Activated CD8-positive, alpha-beta memory T cell treated with anti-CD3 and anti-CD28 coated beads, Interleukin-2, amount 50 U/mL, for 48 hours (primary cell): ENCODE data around the gene SCN1B.

ENCODE experiments used
- DNase-seq: peaks from one replicate; pipeline ENCODE4 v3.0.0-alpha.2; 2020

The SCN1B gene

DNA sequence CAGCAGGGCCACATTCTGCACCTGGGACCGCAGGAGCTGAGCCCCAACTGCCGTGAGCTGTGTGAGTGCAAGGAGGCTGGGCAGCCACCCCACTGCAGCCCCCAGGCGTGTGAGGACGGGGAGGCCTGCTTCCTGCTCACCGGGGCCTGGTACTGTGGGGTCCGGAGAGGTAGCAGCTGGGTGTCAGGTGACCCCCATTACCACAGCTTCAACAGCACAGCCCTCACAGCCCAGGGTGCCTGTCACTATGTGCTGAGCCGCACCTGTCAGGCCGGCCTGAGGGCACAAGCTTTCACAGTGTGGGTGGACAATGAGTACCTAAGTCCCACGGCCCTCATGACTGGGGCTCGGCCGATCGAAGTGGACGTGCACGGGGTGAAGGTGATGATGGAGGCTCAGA, 49.6 kb downstream of the SCN1B start:
- DNase-seq = no peak

DNA sequence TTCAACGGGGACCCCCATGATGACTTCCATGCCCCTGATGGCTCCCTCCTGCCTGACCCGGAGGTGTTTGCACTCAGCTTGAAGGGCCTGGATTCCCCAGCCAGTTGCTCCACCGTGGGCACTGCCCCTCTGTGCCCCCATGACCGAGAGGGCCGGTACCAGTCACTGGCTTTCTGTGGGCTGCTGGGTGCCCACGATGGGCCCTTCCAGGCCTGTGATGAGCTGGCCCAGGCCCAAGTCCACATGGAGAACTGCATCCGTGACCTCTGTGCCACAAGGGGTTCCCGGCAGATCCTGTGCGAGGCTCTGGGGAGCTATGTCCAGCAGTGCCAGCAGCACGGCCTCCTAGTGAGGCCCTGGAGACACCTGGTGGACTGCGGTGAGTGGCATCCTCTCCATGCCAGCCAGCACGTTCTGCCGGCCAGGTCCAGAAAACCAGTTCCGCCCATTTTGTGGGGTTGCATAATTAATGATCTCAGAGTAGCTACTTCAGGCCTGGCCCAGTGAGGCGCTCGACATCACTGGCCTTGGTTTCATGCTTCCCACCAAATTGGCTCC, 50.4 kb downstream of the SCN1B start:
- no peak for DNase-seq

DNA sequence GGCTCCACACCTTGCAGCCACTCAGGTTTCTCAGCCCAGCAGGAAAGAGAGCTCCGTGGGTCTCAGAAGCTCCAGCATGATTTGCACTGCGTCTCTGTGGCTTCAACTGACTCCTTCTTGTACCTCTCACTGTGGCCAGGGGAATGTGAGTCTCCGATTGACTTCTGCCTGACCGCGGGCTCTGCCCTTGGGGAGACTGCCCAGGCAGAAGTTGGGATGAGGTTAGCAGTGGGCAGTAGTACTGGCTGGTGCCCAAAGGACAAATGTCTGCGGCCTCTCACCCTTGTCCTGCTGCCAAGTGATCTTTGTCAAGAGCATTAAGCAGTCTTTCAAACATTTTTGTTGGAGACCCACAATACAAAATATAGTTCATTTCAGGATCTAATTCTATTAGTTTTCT, 50.9 kb downstream of the SCN1B start:
- no peak for DNase-seq

GRCh38 chr19:35083691-35084508, 53.6 kb downstream of the SCN1B start:
- DNase-seq = no peak

DNA sequence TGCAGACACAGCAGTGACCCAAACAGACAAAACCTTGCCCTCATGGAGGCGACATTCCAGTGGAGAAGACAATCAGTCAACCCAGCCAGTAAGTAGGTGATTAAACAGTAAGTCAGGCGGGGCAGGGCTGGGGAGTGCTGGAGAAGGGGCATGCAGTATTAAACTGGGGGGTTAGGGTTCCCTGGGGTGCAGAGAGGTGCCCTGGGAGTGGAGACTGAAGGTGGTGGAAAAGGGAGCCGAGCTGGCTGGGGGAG, 54.2 kb downstream of the SCN1B start:
- DNase-seq = no peak

DNA sequence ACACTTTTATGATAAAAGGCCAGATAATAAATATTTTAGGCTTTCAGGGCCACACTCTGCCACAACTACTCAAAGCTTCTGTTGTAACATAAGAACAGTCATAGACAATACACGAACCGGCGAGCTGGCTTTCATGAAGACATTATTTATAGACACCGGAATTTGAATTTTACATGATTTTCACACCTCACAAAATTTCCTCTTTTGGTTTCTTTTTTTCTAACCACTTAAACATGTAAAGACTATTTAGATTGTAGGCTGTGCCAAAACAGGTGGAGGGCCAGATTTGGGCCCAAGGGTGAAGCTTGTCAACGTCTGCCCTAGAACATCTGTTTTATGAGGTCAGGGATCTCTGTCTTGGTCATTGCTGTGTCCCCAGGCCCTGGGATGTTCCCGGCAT, 55.7 kb downstream of the SCN1B start:
- no peak for DNase-seq

DNA sequence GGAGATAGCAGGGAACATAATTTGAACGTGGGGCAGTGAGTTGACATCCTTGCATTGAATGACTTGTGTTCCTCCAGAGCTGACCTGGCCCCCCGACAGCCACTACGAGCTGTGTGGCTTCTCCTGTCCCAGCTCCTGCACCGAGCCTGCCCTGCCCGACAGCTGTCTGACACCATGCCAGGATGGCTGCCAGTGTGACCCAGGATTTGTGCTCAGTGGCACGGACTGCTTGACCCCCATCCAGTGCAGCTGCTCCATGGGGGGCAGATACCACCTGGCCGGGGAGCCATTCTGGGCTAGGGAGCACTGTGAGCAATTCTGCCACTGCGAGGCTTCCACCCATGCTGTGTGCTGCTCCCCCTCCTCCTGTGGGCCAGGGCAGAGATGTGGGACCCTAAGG, 56.2 kb downstream of the SCN1B start:
- DNase-seq = no peak

DNA sequence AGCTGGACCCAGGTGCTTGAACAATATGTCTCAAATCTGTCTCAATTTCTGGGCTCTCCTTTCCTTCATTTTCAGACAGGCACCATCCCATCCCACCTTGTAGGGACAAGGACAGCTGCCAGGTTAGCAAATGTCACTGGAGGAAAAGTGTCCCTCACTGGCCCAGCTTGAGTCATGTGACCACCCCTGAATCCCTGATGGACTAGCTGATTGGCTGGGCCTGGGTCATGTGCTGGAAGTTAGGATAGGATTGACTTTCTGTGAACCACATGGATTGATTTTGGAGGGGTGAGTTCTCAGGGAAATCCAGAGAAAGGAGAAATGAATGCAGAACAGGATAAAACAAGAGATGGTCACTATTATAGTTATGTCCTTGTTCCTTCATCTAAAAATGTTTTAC, 57.1 kb downstream of the SCN1B start:
- no peak for DNase-seq

DNA sequence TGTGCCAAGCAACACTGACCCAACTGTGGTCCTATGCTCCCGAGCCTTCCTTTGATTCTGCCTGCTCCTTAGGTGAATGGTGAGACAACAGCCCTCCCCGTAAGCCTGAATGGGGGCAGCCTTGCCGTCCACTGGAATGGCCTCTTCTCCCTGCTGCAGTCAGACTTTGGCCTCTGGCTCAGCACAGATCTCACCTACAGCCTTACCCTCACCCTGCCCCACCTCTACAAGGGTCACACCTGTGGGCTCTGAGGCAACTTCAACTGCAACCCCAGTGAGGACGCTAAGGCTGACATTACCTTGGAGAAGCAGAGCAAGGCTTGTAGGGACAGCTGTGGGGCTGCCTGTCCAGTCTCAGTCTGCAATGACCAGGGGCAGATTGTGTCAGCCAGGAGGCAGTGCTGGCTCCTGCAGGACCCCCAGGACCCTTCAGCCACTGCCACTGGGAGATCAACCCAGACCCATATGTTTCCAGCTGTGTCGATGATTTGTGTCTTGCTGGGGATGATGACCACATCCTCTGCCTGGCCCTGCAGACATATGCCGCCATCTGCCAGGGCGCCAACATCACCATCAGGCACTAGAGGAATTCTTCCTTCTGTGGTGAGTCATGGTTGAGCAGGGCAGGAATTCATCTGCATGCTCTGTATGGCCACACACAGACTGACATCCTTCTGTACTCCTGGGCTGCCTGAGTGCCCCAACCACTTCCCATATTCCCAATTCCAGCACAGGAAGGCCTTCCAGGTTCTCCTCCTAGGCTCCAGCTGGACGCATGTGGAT, 58.1 kb downstream of the SCN1B start:
- DNase-seq = no peak

- no peak for DNase-seq
Measured at GRCh38 chr19:35089554-35089953, 59.3 kb downstream of the SCN1B start.
